HG03439 (cell line): ENCODE results near the gene NYNRIN.

Experiments
- ATAC-seq: cut with Tn5 transposase; IDR thresholded peaks from one replicate; pipeline ENCODE4 v1.9.1; 2021; ENCODE audit warnings: mild to moderate bottlenecking, moderate library complexity; ENCODE audit not compliant: unreplicated experiment

NYNRIN gene

DNA sequence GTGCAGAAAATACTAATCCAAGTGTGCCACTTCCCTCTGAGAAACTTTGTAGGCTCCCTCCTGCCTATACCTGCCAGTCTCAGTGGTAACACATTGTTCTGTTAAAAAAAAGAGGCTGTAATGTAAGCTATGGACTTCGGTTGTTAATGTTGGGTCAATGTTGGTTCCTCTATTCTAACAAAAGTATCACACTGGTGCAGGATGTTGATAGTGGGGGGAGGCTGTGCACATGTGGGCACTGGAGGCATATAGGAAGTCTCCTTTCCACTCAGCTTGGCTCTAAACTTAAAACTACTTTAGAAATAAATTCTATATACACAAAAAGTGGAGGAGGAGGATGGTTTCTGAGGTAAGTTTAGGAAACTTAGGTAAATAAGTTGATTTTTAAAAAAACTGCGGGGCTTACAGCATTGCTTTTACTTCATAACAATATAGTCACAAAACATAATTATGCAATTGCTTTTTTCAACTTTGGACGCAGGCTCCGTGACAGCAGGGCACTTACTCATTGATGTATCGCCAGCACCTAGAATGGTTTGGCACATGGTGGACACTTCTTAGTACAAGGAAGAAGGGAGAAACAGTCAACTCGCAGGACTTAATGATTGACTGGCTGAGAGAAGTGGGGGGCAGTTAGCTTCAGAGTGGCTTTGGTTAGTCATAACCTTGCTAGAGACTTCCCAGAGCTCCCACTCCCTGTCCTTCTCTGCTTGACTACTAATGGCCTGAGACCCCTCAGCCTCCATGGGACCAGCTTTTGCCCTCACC, 7.9 kb upstream of the NYNRIN start:
- ATAC-seq = no peak

DNA sequence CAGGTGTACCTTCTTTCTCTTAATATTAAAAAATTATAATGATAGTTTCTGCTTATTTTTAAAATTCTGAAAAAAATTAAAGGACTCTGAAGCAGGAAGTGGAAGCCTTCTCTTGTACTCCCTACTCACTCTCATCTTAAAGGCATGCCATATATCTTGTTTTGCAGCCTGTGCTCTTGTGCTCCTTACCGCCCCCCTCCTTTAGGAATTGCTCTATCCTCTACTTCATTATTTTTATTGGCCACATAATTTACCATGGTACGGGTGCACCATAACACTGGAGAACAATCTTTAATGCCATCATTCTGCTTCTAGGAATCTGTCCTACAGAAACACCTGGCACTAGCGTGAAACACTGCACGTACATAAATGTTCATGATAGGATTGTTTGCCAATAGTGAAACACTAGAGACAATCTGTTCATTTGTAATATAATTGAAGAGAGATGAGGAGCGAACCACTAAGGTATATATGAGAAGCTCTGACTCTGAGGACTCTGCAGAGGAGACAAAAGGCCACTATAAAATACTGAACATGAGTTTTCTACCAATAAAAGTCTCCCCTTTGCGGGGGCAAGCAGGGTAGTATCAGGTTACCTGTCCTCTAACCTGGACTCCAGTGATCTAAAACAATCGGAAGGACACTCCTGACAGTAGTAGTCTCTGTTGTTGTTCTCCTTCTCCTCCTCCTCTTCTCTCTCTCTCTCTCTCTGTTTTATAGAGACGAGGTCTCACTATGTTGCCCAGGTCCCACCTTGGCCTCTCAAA, 6.3 kb upstream of the NYNRIN start:
- ATAC-seq = no peak

DNA sequence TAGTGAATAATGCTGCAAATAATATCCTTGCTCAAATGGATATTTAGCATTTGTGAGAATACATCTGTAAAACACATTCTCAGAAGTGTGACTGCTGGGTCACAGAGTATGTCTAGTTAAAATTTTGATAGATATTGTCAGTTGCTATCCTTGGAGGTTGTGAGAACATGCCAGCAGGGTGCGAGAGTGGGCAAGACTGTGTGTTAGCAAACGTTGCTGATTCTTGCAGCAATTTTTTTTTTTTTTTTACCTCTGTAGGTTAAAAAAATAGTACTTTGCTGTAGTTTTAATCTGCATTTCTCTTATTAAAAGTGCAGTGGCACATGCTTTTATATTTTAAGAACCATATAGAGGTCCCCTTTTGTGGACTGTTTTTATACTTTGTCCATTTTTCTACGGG, 4.5 kb upstream of the NYNRIN start:
- ATAC-seq = no peak

DNA sequence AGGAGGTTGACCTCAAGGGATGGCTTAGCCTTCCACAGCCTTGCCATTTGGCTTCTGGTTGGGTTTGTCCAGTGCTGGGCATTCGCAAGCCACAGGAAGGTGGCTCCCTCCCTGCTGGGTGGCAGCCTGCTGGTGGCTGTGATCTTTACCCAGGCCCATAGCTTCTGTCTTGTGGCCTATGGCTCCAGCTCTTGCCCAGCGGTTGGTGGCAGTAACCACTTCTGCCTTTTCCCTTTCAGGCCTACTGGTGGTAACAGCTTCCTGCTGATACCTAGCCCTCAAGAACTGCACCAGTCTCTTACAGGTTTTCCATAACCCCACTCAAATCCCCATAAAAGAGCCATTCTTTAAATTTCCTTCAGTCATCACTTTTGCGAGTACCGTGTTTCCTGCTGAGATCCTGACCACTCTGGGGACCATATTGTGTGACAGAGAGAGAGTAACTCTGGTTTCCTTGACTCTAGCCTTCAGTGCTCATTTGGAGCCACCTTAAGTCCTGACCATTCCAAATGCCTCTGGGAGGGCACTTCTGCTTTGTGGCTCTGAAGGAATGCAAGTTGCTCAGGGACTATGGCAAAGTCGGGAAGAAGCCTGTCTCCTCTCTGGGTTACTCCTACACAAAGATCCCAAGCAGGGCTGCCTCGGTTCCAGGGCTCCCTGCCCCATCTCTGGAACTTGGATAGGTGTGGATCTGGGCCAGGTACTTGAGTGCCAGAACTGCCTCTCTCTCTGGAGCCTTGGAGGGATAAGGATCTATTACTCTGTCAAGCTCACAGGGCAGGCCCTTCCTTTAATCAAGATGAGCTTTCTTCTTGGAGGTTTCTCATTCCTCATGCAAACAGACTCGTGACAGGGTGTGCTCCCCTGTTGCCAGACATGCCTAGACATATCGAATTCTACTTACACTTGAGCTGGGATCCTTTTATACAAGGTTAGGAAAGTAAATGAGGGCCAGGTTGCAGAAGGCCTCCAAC, 2.9 kb upstream of the NYNRIN start:
- ATAC-seq = no peak

DNA sequence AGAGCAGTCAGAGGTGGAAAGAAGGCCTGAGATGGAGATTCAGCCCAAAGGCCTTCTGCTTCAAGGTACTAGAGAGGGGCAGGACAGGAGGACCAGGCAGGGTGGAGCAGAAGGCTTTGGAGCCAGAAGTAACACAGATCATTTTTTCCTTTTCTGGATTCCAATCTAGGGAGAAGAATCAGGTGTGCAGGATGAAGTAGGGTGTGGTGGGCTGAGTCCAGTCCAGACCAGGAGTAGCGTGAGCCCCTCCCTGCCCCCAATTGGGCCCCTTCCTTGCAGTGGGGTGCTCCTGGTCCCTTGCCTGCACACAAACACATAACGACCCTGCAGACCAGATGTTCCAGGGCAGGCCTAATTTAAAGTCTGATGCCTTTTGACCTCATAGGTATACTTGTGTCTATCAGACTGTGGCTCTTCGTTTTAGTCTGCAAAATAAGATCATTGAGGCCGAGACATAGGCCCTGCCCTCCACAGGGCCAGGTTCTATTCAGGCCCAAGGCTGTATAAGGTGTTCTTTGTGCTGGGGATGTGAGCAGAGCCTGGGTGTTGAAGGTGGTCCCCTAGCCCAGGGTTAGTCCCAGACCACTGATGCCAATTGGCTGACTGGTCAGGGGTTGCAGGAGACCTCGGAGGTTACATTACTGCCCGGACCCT, 1.0 kb upstream of the NYNRIN start:
- no peak for ATAC-seq

DNA sequence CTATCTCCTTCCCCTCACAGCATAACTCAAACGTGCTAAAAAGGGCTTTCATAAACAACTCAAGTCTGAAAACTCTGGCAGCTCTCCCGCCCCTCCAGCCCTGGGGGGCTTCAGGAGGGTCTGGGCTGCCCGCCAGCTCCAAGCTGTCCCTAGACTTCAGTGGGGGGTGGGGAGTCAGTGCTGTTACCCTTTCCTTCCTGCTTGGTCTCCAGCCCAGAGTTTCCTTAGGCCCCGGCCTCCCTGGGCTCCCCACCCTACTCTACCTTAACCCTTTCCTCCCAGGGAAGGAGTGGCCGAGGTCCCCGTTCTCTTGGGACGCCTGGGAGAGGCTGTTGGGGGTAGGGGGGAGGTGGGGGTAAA, 530 bp upstream of the NYNRIN start:
- no peak for ATAC-seq

DNA sequence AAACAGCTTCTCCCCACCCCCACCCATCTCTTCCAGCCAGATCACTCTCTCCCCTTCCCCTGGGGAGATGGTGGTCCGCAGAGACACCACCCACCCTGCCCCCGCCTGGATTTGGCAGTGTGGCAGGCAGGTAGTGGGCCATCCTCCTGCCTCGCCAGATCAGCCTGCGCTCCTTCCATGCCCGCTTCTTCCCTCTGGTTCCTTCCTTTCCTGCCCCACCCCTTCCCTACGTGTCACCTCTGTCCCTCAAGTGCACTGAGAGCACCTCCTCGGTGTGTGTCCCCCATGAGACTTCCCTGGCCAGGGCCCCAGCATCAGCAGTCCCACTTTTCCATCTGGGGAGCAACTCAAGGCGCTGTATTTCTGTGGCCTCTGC, 632 bp downstream of the NYNRIN start:
- ATAC-seq = no peak

DNA sequence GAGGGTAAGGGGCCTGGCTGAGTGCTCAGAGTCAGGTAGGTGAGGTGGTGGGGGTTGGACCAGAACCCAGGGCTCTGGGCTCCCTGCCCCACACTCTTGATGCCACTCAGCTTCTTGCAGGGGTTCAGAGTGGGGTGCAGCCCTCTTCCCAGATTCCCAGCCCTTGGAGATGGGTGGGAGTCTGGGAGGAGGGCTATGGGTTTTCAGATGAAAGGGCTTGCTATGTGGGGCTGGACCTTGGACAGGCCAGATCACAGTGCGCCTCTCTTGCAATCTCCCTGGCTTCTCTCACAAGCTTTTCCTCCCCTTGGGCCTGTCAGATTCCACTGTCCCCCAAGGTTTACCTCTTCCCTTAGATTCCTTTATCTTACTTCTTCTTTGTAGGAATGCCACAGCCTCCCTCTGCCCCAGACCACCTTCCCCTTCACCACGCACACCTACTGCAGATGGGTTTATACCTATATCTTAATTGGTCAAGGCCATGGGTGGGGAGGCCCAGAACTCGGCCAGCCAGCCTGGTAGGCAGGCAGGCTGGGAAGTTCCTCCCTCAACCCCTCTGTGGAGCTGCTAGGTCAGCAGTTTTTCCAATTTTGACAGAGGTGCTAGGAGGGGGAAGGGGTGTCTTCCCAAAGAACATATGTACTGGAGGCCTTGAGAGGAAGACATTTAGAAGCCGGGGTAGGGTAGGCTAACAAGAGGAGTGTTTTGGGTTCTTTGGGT, 1.4 kb downstream of the NYNRIN start:
- ATAC-seq = no peak

DNA sequence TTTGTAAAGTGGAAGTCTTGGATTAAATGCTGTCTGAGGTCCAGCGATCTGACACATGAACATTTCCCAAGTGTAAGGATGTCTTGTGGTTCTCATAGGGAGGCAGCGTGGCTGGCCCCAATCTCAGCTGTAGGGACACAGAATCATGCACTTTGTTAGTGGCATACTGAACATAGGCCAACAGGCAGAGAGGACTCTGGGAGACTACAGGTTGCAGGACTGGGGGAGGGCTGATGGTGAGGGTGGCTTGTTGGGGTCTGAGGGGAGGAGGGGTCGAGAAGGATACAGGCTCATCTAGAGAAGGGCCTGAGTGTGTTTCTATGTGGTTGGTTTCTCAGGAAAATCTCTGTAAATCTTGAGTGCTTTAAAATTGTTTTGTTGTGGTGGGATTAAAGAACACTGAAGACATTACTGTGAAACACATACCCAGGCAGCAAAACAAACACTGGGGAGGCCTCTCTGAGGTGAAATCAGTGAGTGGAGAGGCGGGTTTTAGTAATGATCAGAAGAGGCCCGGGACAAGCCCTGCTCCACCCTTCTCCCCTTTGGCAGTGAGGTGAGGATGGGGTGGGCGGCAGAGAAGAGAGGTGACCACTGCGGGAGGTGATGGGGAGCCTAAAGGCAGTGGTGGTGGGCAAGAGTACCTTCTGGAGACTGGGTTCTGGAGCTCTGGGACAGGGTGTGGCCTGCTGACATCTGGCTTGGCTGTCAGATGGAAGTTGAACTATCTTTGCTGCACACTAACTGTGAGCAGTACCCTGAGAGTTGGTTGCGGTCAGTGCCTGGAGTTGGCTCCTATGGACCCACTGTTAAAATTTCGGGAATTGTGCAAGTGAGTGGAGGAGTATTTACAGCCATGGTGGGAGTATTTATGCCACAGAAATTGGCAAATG, 3.3 kb downstream of the NYNRIN start:
- ATAC-seq = no peak

DNA sequence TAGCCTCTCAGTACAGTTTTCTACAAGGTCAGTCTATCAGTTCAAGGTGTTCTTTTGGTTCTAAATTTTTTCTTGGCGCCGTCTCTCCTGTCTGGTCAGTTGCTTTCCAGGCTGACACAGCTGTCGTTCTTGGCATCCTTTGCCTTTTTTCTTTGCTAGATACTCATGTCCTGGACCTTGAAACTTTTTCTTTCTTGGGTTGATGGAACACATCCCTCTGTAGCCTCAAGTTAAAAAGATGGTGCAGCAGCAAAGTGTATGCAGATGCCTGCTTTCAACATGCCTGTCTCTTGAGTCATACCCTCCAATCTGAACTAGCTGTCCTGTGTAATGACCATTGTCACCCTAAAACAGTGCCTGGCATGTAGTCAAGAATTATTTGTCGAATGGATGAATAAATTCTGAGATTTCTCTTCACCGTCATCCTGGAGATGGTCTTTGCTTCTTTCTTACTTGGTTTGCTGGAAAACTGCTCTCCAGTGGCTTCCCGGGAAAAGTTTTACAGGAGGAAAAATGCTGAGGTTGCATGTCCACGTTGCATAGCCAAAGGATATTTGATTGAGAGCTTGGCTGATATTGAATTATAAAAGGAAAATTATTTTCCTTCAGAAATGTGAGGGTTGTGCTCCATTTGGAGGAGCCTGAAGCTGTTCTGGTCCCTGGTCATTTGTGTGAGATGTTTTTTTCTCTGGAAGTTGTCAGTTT, 4.6 kb downstream of the NYNRIN start:
- ATAC-seq = no peak

DNA sequence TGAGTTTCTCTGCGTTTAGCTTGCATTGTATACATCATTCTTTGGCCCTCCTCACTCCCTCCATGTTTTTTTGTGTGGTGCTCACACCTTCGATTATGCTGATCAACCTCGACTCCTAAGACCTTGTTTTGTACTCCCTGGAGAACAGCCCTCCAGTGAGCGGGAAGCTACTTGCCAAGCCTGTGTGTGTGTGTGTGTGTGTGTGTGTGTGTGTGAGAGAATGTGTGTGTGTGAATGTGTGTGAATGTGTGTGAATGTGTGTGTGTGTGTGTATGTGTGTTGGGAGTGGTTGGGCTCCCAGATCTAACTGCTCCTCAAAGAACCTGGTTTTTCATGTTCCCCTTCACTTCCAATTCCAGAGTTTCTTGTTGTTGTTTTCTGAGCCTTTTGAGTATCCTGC, 6.0 kb downstream of the NYNRIN start:
- no peak for ATAC-seq

DNA sequence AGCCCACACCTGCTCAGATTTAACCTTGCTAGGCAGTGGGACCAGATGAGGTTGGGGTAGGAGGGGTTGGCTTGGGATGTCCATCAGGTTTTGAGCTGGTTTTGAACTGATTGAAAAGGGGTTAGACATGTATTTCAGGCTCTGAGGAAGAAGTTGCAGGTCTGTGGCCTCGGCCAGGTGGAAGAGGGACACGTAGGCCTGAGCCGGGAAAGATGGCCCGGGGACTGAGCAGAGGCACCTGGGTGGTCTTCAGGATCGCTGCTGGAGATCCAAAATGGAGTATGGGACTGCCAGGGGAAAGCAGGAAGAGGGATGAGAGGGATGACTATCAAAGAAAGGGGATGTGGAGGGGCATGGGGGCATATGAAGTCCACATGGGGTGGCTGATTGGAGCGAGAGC, 7.6 kb downstream of the NYNRIN start:
- ATAC-seq = no peak

DNA sequence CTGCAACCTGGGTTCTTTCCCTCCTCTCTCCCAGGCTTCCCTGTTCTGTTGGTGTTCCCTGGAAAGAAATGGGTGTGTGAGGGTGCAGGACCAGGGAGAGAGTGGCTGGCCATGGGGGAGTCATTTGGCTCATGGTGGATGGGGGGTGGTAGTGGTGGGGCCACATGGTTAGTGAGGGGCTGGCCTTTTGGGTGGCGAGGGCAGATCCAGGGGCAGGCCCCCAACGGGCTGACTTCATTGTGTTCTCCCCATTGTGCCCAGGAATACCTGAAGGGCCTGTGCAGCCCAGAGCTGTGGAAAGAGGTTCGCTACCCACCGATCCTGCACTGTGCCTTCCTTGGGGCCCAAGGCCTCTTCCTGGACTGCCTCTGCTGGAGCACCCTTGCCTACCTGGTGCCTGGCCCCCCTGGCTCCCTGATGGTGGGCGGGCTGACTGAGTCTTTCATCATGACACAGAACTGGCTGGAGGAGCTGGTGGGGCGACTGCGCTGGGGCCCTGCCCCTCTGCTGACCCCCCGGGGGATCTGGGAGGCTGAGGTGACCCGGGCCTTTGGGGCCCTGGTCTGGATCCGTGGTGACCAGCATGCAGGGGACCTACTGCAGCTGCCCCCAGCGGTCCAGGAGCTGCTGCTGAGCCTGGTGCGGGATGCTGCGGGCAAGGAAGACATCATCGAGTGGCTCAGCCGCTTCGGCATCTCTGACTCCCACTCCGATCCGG, 9.0 kb downstream of the NYNRIN start:
- no peak for ATAC-seq

DNA sequence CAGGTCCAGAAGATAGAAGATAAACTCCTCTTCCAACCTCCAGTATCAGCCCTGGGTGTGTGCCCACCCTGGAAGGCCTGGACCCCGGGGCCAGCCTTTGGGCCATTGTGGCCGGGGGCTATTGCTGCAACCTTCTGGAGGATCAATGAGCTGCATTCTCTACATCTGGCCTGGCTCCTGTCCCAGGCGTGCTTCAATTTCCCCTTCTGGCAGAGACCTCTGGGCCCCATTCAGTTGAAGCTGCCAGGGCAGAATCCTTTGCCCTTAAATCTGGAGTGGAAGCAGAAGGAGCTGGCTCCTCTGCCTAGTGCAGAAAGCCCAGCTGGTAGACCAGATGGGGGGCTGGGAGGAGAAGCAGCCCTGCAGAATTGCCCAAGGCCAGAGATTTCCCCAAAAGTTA, 10.0 kb downstream of the NYNRIN start:
- no peak for ATAC-seq

DNA sequence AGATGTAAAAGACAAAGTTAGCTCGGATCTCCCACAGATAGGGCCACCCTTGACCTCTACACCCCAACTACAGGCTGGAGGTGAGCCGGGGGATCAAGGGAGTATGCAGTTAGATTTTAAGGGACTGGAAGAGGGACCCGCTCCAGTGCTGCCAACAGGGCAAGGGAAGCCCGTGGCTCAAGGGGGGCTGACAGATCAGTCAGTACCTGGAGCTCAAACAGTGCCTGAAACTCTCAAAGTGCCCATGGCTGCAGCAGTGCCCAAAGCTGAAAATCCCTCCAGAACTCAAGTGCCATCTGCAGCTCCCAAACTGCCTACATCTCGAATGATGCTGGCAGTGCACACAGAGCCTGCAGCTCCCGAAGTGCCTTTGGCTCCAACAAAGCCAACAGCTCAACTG, 10.4 kb downstream of the NYNRIN start:
- no peak for ATAC-seq

DNA sequence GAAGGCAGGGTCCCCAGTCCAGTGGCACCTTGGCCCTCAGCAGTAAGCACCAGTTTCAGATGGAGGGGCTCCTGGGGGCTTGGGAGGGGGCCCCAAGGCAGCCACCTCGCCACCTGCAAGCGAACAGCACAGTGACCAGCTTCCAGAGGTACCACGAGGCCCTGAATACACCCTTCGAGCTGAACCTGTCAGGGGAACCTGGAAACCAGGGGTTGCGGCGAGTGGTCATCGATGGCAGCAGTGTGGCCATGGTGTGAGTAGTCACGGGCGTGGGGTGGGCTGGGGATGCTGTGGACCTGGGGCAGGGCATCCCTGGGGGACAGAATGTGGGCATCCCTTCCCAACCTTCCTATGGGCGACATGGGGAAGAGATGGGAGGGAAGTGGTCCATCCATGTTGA, 11.2 kb downstream of the NYNRIN start:
- no peak for ATAC-seq

DNA sequence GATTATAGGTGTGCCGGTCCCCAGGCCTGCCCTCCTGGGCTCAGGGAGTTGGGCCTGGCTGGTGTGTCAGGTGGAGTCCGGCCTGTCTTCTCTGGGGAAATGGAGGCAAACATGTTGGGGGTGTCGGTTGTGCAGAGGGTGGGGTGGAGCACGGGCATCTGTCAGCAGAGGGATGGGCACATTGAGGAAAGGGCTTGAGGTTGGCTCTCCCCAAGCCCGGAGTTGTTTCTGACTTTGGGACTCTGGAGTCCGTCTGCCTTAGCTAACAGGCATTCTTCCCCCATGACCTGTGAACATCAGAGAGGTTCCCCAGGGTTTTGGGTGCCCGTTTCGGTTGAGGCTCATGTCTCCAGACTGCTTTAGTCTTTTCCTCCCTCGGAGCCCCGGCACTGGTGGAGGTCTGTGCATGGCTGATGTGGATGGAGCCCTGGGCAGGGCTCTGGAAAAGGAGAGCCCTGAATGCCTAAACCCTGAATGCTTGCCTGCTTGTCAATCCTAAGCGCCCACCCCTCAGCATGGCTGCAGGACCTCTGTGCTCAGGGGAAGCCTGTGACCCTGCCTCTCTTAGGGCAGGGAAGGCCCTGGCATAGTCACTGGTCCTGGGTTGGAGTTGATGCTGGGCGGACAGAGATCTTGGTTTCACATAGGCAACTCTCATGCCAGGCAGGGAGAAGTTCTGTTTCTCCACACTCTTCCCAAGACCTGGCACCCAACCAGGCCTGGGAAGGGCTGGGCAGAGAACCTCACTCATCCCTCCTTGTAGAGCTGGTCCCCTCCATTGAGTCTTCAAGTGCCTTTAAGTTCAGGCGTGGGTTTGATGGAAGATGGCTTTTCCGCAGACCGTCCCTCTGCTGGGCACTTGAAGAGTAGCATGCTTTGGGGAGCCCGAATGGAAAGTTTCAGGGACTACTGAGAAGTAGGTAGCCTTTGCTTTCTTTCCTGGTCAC, 12.9 kb downstream of the NYNRIN start:
- ATAC-seq = no peak
